Renal cortex interstitium (tissue), 11 donors: ENCODE measurements around the gene CARD9. TPM values are rescaled to one million over a fixed set of nuclear protein-coding genes. Genes with fewer than 3 reads are reported as not detected.
"Not testable (repeated sequence)": the region's sequence is repeated elsewhere in the genome, so short reads cannot be mapped to it uniquely, and the experiment has no call there.

Experiments used
- DNase-seq, 11 donors: peaks; one replicate each; pipeline ENCODE4 v3.0.0-alpha.2; 2013; ENCODE audit warnings: low read depth in 9 of 11, low spot score in 4 of 11; ENCODE audit errors: extremely low read depth in 1 of 11
- polyA plus RNA-seq, 3 donors: library from polyadenylated mRNA; unstranded; fragments of 120-200 nt; gene quantifications; one replicate each; pipeline ENCODE4 v1.2.1, GENCODE V29; 2013; ENCODE audit not compliant: insufficient read length in 3 of 3

Gene CARD9
- polyA plus RNA-seq, 3 donors: 1.3 to 3.2 (median 3.0) TPM

DNA sequence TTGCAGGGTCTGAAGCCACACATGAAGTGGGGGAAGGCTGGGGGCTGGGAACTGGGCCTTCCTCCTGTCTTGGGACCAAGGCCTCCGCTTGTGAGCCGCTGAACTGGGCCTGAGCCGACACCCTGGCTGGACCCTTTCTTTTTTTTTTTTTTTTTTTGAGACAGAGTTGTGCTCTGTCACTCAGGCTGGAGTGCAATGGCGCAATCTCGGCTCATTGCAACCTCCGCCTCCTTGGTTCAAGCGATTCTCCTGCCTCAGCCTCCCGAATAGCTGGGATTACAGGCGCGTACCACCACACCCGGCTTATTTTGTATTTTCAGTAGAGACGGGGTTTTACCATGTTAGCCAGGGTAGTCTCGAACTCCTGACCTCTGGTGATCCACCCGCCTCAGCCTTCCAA is 54.2 kb downstream of the CARD9 start:
- DNase-seq: not testable (repeated sequence)

- no peak for DNase-seq
Observed at GRCh38 chr9:136318776-136319241, 54.7 kb downstream of the CARD9 start.

DNA sequence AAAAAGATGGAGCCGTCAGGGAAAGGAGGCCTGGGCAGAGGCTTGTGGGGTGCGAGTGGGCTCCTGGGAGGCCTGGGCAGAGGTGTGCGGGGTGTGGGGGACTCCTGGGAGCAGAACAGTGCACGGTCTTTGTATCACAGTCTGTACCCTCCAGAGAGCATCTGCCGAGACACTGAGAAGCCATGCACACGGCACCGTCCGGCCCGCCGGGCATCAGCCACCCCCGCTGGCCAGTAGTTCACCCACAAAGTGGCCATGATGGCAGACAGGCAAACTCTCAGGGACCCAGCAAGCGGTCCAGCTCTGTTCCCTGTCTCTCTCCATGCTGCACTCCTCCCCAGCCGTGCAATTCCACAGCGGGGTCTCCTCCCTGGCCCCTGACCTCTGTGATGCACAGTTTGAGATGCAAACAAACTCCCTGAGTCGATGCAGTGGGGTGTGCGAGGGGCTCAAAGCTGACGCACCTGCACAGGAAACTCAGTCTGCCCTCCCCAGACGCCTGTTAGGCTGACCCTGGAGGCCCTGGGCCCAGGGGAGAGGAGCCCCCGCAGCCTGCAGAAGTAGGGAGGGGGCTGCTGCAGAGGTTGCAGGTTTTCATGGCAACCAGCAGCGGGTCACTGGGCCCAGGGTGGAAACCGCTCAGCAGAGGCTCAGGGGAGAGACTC is 55.2 kb downstream of the CARD9 start:
- DNase-seq: no peak

DNA sequence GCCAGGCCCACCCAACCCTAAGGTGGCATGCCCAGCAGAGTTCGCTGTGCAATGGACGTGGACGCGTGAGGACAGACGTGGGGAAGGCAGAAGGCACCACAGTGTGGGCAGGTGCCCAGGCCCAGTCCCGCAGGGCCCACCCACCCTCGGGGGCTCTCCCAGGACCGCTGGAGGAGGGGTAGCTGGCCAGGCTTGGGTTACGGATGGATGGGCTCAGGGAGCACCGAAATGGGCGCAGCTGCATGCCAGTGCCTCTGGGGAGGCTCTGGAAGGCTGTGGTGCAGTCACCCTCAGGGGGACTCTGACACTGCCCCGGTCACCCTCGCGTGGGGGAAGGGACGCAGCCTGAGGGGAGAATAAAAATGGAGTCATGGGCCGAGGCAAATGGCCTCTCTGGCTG is 55.8 kb downstream of the CARD9 start:
- no peak for DNase-seq

DNA sequence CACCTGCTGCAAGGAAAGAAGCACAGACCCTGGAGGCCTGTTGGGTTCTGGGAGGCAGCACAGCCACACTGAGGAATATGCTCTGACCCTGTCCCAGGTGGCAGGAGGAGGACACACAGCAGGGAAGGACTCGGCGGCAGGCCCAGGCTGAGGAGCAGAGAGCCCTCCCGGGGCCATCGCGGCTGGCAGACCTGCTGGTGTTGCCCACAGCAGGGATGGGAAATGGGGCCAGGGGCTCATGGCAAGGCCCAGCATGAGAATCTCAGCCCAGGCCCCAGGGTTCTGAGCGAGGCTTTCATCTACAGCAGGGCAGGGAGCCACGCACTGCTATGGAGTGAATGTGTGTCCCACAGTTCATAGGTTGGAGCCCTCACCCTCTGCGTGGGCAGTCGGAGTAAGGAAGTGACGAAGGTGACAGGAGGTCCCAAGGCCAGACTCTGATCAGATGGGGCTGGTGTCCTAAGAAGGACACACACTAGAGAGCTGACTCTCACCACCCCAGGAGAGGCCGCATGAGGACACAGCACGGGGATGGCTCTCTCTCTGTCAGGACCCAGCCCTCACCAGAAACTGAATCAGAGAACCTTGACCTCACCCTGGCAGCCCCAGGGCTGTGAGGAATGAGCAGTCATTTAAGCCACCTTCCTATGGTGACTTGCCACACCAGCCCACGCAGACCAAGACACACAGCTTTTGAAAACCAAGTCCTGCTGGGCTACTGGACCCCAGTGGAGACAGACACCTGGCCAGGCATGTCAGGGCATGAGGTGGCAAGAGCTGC is 56.4 kb downstream of the CARD9 start:
- no peak for DNase-seq

DNA sequence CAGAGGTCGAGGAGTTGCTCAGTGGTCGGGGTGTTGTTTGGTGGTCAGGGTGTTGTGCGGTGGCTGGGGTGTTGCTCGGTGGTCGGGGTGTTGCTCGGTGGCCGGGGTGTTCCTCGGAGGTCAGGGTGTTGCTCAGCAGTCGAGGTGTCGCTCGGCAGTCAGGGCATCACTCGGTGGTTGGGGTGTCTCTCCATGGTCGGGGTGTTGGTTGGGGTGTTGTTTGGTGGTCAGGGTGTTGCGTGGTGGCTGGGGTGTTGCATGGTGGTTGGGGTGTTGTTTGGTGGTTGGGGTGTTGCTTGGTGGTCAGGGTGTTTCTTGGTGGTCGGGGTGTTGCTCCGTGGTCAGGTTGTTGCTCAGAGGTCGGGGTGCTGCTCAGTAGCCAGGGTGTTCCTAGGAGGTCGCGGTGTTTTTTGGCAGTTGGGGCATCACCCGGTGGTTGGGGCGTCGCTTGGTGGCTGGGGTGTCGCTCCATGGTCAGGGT is 57.2 kb downstream of the CARD9 start:
- DNase-seq: no peak

DNA sequence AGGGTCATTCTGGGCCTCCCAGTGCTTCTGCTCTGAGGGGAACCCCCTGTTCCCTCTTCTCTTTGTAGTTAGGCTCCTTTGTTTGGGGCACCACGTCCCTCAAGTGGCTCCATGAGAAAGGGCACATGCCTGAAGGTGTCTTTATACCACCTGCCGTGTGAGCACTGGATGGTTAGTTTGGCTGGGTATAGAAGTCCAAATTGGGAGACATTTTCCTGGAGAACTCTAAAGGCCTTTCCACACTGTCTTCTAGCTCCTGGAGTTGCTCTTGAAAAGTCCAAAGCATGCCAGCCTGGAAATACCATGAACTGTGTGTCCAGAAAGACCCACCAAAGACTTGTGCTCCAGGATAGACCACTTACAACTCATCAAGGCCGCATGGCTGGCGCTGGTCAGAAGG is 58.5 kb downstream of the CARD9 start:
- no peak for DNase-seq

DNA sequence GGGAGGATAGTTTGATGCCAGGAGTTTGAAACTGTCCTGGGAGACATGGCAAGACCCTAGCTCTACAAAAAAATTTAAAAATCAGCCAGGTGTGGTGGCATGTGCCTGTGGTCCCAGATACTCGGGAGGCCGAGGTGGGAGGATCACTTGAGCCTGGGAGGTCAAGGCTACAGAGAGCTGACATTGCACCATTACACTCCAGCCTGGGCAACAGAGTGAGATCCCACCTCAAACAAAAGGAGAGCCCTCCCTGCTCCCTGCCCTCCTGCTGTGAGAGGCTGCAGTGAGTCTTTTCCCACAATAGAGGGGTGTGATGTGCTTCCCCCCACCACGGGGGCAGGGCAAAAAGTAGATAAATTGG is 59.4 kb downstream of the CARD9 start:
- DNase-seq: no peak

Other genes with a start within 250 kb of the CARD9 start
- gene LHX3, start 168.5 kb downstream of the CARD9 start, polyA plus RNA-seq: not detected
- 10 to 100 TPM; 16.6 to 19.0 (median 18.8) TPM for gene QSOX2, start 127.9 kb downstream of the CARD9 start, polyA plus RNA-seq
- 1 to 10 TPM; 1.7 to 4.5 (median 2.3) TPM for gene CCDC187, start 69.6 kb downstream of the CARD9 start, polyA plus RNA-seq
- gene GPSM1, start 46.1 kb downstream of the CARD9 start, polyA plus RNA-seq: 10 to 100 TPM; 28.2 to 48.1 (median 47.2) TPM
- 10 to 100 TPM; 10.3 to 14.7 (median 14.6) TPM for gene DNLZ, start 9.9 kb downstream of the CARD9 start, polyA plus RNA-seq
- gene SNAPC4, start 26.5 kb upstream of the CARD9 start, polyA plus RNA-seq: 10 to 100 TPM; 10.0 to 14.8 (median 13.6) TPM
- gene ENTR1, start 36.9 kb upstream of the CARD9 start, polyA plus RNA-seq: 10 to 100 TPM; 45.3 to 60.6 (median 48.1) TPM
- 10 to 100 TPM; 55.7 to 67.3 (median 61.1) TPM for gene PMPCA, start 37.0 kb upstream of the CARD9 start, polyA plus RNA-seq
- 10 to 100 TPM; 11.6 to 17.0 (median 16.9) TPM for gene INPP5E, start 66.2 kb upstream of the CARD9 start, polyA plus RNA-seq
- 10 to 100 TPM; 63.2 to 66.9 (median 63.5) TPM for gene SEC16A, start 109.4 kb upstream of the CARD9 start, polyA plus RNA-seq
- 10 to 100 TPM; 23.6 to 40.9 (median 36.2) TPM for gene NOTCH1, start 172.4 kb upstream of the CARD9 start, polyA plus RNA-seq